ENCODE data around the gene EPC2. TPM values are rescaled to one million over a fixed set of nuclear protein-coding genes. Genes with fewer than 3 reads are reported as not detected.

The EPC2 gene
- polyA plus RNA-seq, 1 of the 3 experiments (the other 2 are of a cell fraction): 8.8 TPM

- no peaks in the 10 kb centered on the region for H4K20me1 ChIP-seq (ENCODE audit: insufficient read depth)
- H3K27me3 ChIP-seq (ENCODE audit: insufficient read depth): no peaks in the 10 kb centered on the region
- no peak overlapping the region for H3K27ac ChIP-seq (ENCODE audit: low read depth in 2 of 2, low read length in 1 of 2)
- H3F3A ChIP-seq (replicated peaks; ENCODE audit: insufficient read depth): peaks cover 4% of the 10 kb centered on the region
- no peak for DNase-seq
- no peak overlapping the region for H3K4me3 ChIP-seq (ENCODE audit: low read depth in 2 of 2, low read length in 1 of 2)
- no peak overlapping the region for H2AFZ ChIP-seq (ENCODE audit: low read depth)
- H3K9me2 ChIP-seq: no peaks in the 10 kb centered on the region
- TF ChIP-seq GABPA (IDR thresholded peaks at IDR 0.05; ENCODE audit: low read depth) (no peak), GATA2 (CRISPR knock-in tag; IDR thresholded peaks at IDR 0.05) (no peak), RAD21 (IDR thresholded peaks at IDR 0.05; ENCODE audit: low read length) (no peak), MEF2A (IDR thresholded peaks at IDR 0.05; ENCODE audit: borderline replicate concordance, low read depth) (no peak), SMC3 (IDR thresholded peaks at IDR 0.05; ENCODE audit: low read depth, low read length) (no peak), TEAD4 (IDR thresholded peaks at IDR 0.05; ENCODE audit: borderline replicate concordance, insufficient read depth) (no peak), EP300 (IDR thresholded peaks at IDR 0.05; ENCODE audit: borderline replicate concordance in 1 of 2, low read depth in 1 of 2, low read length in 1 of 2) (no peak), SIN3A (IDR thresholded peaks at IDR 0.05; ENCODE audit: borderline replicate concordance, low read depth, low read length) (no peak), PBX3 (IDR thresholded peaks at IDR 0.05) (no peak), ELF1 (IDR thresholded peaks at IDR 0.05) (no peak), RXRA (IDR thresholded peaks at IDR 0.05; ENCODE audit: borderline replicate concordance, low read depth) (no peak), TCF12 (IDR thresholded peaks at IDR 0.05) (no peak), FOSL2 (IDR thresholded peaks at IDR 0.05; ENCODE audit: borderline replicate concordance, low read depth) (no peak), REST (IDR thresholded peaks at IDR 0.05; ENCODE audit: low read depth, low read length) (no peak), JUND (IDR thresholded peaks at IDR 0.05) (no peak), EZH2phosphoT487 (IDR thresholded peaks at IDR 0.05; ENCODE audit: borderline replicate concordance, low read depth) (no peak)
- ChIA-PET POLR2A (no interaction called here), CTCF (interaction anchor here (1.0 kb wide), 1 partner anchor 76 kb away, joined by 3 read pairs; no protein-coding TSS in a partner anchor)
- peak overlapping the region; percentile 16; the same call in 1 of the 2 replicates for H3K4me2 ChIP-seq
- no peaks in the 10 kb centered on the region for H3K79me2 ChIP-seq (ENCODE audit: insufficient read depth)
- no peaks in the 10 kb centered on the region for H3K9me3 ChIP-seq
- no peak overlapping the region for H3K9ac ChIP-seq
- H3K36me3 ChIP-seq (replicated peaks in 1 of 2; ENCODE audit: control insufficient read depth in 1 of 2, insufficient read depth in 2 of 2, low read length in 1 of 2): no peaks in the 10 kb centered on the region
- peaks cover 4 to 19% of the 10 kb centered on the region in 2 experiments; a peak in 2 of 4 replicates for H3K4me1 ChIP-seq (ENCODE audit: control insufficient read depth in 1 of 2, insufficient read depth in 2 of 2, low read depth in 1 of 2, low read length in 1 of 2)
Observed at GRCh38 chr2:148614014-148614321, 30.6 kb upstream of the EPC2 start.
